Eye (tissue), 1 donor: ENCODE results near the gene HIVEP2.

Experiments
- DNase-seq: peaks from one replicate; pipeline ENCODE4 v3.0.0-alpha.2; 2015

HIVEP2 gene

GRCh38 chr6:142810952-142811514, 133.9 kb downstream of the HIVEP2 start:
- peak; percentile 44 for DNase-seq

- no peak for DNase-seq
Observed at GRCh38 chr6:142809947-142810346, 135.0 kb downstream of the HIVEP2 start.

- no peak for DNase-seq
Observed at GRCh38 chr6:142808405-142809061, 136.4 kb downstream of the HIVEP2 start.

GRCh38 chr6:142805042-142805441, 139.9 kb downstream of the HIVEP2 start:
- no peak for DNase-seq

GRCh38 chr6:142804490-142804889, 140.5 kb downstream of the HIVEP2 start:
- no peak for DNase-seq

GRCh38 chr6:142803495-142804058, 141.4 kb downstream of the HIVEP2 start:
- DNase-seq: no peak

- no peak for DNase-seq
Observed at GRCh38 chr6:142803032-142803431, 141.9 kb downstream of the HIVEP2 start.

- no peak for DNase-seq
Observed at GRCh38 chr6:142802124-142802523, 142.9 kb downstream of the HIVEP2 start.

GRCh38 chr6:142800240-142800639, 144.7 kb downstream of the HIVEP2 start:
- DNase-seq: no peak

GRCh38 chr6:142799639-142800038, 145.3 kb downstream of the HIVEP2 start:
- DNase-seq: no peak

GRCh38 chr6:142797159-142797558, 147.8 kb downstream of the HIVEP2 start:
- DNase-seq: no peak

GRCh38 chr6:142796571-142796970, 148.4 kb downstream of the HIVEP2 start:
- peak; percentile 16 for DNase-seq

- DNase-seq: no peak
Observed at GRCh38 chr6:142796024-142796423, 149.0 kb downstream of the HIVEP2 start.

GRCh38 chr6:142794424-142794823, 150.6 kb downstream of the HIVEP2 start:
- DNase-seq: peak; percentile 44

GRCh38 chr6:142790257-142790656, 154.7 kb downstream of the HIVEP2 start:
- no peak for DNase-seq

- no peak for DNase-seq
Observed at GRCh38 chr6:142787422-142787821, 157.6 kb downstream of the HIVEP2 start.

- DNase-seq: no peak
Observed at GRCh38 chr6:142786476-142786875, 158.5 kb downstream of the HIVEP2 start.

- no peak for DNase-seq
Observed at GRCh38 chr6:142784344-142784743, 160.6 kb downstream of the HIVEP2 start.

GRCh38 chr6:142783499-142783898, 161.5 kb downstream of the HIVEP2 start:
- DNase-seq: no peak

GRCh38 chr6:142781129-142781528, 163.8 kb downstream of the HIVEP2 start:
- no peak for DNase-seq

- DNase-seq: no peak
Observed at GRCh38 chr6:142773859-142774648, 170.9 kb downstream of the HIVEP2 start.

GRCh38 chr6:142773324-142773723, 171.7 kb downstream of the HIVEP2 start:
- no peak for DNase-seq

GRCh38 chr6:142771162-142771561, 173.8 kb downstream of the HIVEP2 start:
- DNase-seq: no peak

- DNase-seq: no peak
Observed at GRCh38 chr6:142765306-142765705, 179.7 kb downstream of the HIVEP2 start.
